GM21360 (cell line): ENCODE data around the gene VSTM2B.
A peak's percentile ranks its signal among the peaks of the same experiment; 100 is the strongest.

ENCODE experiments used
- ATAC-seq: cut with Tn5 transposase; IDR thresholded peaks from one replicate; pipeline ENCODE4 v1.9.1; 2021; ENCODE audit warnings: mild to moderate bottlenecking, moderate library complexity; ENCODE audit not compliant: unreplicated experiment

Gene VSTM2B

GRCh38 chr19:29563486-29564101 lies 37.8 kb downstream of the VSTM2B start:
- ATAC-seq = no peak

GRCh38 chr19:29564574-29565005 lies 38.8 kb downstream of the VSTM2B start:
- no peak for ATAC-seq

GRCh38 chr19:29565171-29565570 lies 39.4 kb downstream of the VSTM2B start:
- no peak for ATAC-seq

GRCh38 chr19:29566496-29567054 lies 40.8 kb downstream of the VSTM2B start:
- ATAC-seq = no peak

- no peak for ATAC-seq
Observed at GRCh38 chr19:29567366-29567915, 41.6 kb downstream of the VSTM2B start.

GRCh38 chr19:29568036-29569025 lies 42.5 kb downstream of the VSTM2B start:
- ATAC-seq = no peak

- no peak for ATAC-seq
Observed at GRCh38 chr19:29569038-29569911, 43.5 kb downstream of the VSTM2B start.

- no peak for ATAC-seq
Observed at GRCh38 chr19:29571181-29571580, 45.4 kb downstream of the VSTM2B start.

- no peak for ATAC-seq
Observed at GRCh38 chr19:29573486-29573885, 47.7 kb downstream of the VSTM2B start.

- ATAC-seq = no peak
Observed at GRCh38 chr19:29574510-29574909, 48.7 kb downstream of the VSTM2B start.

GRCh38 chr19:29576046-29576606 lies 50.3 kb downstream of the VSTM2B start:
- ATAC-seq = no peak

- peak; percentile 72 for ATAC-seq
Observed at GRCh38 chr19:29576761-29577648, 51.2 kb downstream of the VSTM2B start.

- no peak for ATAC-seq
Observed at GRCh38 chr19:29577649-29577963, 51.8 kb downstream of the VSTM2B start.

- no peak for ATAC-seq
Observed at GRCh38 chr19:29578349-29578748, 52.6 kb downstream of the VSTM2B start.

GRCh38 chr19:29579308-29579910 lies 53.6 kb downstream of the VSTM2B start:
- ATAC-seq = no peak

GRCh38 chr19:29581398-29581797 lies 55.6 kb downstream of the VSTM2B start:
- ATAC-seq = no peak

GRCh38 chr19:29583196-29583999 lies 57.6 kb downstream of the VSTM2B start:
- ATAC-seq = no peak

- ATAC-seq = no peak
Observed at GRCh38 chr19:29586401-29586800, 60.6 kb downstream of the VSTM2B start.
